ENCODE data around the gene PAX1.

Gene PAX1

GRCh38 chr20:21705575-21706260 lies at the start of gene PAX1:
TSS of gene PAX1 (plus strand) at chr20:21705664. CDS start at chr20:21705713, 49 bp downstream.
- DNase-seq (ENCODE audit: low spot score): no peak

DNA sequence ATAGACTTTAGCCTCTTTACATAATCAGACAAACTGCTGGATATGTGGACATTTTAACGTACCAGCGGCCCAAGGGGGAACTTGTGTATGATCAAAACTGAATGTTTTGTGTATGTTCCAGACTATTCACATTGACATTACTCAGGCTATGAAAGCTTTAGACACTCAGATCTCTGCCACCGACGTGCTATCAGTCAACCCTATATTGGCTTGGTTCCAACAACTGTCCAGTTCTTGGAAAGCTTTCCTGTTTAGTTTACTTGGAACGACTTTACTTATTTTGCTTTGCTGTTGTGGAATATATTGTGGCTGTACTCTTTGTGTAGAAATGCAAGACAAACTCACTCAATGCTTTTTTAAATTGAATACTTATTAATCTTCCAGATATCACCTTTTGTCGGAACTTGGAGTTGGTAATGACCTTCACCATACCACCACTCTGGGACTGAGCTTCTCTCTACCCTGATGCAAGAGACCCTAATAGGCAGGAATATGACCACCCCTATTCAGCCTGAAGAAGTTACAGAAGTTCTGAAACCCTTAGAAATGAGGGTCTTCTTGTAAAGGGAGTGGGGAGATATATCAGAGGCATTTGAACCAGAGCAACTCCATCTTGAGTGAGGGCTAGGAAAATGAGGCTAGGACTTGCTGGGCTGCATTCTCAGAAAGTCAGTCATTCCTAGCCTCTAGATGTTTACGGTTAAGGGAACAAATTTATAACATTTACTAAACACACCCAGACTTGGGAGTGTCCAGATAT lies 49.0 kb upstream of the PAX1 start:
- DNase-seq (ENCODE audit: low spot score): peak; percentile 3

- no peak for DNase-seq (ENCODE audit: low spot score)
Measured at GRCh38 chr20:21661488-21662055, 43.9 kb upstream of the PAX1 start.

DNA sequence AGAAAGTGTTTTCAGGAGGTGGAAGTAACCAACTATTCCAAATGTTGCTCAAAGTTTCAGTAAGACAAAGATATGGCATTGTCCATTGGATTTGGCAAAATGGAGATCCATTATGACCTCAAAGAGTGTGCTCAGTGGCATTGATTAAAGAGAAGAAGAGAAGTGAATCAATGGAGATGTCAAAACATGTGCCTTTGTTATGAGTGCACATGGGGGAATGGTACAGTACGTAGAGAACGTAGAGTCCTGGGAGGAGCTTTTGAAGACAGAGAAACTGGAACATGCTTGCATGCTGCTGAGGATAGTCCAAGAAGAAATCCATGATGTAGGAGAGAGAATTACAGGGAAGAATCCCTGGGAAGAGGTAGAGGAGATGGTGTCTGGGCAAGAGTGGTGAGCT lies 42.0 kb upstream of the PAX1 start:
- DNase-seq (ENCODE audit: low spot score): no peak

DNA sequence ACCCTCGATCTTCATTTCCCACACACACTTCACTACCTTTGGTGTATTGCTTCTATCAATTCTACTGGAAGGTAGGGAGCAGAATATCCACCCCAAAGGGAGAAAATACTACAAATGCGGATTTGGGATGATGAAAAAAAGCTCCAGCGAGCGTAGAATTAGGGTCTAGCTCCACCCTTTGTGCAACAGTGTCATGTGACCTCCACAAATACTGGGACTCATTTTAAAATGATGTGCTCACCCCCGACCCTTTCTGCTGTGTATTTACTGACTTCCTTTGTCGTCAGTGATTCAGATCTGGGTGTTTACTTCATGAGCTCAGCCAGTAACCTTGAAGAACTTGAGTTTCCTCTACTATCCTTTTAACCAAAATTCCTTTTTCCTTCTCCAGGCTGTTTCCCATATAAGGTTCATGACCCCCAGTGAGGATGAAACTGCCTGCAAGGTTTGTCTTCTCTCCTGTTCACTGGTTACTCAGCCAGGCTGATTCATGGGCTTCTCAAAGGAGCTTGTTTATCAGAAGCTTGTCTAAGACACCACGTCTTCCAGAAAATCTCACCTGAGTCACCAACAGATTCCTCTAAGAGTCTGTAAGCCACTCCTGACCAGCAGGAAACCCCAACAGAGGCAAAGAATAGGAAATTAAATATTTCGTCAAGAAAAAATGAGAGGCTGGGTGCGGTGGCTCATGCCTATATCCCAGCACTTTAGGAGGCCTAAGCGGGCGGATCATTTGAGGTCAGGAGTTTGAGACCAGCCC lies 39.6 kb upstream of the PAX1 start:
- DNase-seq (ENCODE audit: low spot score): no peak

GRCh38 chr20:21670126-21670525 lies 35.3 kb upstream of the PAX1 start:
- DNase-seq (ENCODE audit: low spot score): no peak

- no peak for DNase-seq (ENCODE audit: low spot score)
Measured at GRCh38 chr20:21670981-21671380, 34.5 kb upstream of the PAX1 start.

DNA sequence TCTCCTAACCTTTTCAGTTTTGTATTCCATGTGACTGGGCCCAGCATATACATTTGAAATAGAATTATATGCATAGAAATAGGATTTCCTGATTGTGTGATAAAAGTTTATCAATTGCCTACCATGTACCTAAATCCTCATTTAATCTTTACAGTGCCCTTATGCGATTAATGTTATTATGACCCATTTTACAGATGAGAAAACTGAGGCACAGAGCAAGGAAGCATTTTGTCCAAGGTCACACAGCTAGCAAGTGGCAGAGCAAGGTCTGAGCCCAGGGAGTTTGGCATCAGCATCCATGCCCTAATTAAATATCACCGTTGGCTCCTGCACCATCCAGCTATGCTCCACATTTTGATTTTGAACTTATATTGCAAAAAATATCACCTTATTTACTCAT lies 28.2 kb upstream of the PAX1 start:
- no peak for DNase-seq (ENCODE audit: low spot score)

DNA sequence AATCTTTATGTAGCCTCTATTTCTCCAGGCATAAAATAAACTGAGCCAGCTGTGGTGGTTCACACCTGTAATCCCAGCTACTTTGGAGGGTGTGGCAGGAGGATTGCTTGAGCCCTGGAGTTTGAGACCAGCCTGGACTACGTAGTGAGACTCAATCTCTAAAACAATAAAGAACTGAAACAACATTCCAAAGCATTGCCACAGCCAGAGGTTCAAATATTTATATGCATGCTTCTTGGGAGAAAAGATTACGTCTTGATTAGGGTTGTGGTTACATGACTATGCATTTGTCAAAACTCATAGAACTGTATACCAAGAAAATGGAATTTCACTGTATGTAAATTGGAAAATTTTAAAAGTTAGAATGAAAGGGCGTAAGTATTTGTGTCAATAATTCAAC lies 27.7 kb upstream of the PAX1 start:
- DNase-seq (ENCODE audit: low spot score): no peak

GRCh38 chr20:21681234-21681921 lies 24.1 kb upstream of the PAX1 start:
- DNase-seq (ENCODE audit: low spot score): no peak

GRCh38 chr20:21681922-21682318 lies 23.5 kb upstream of the PAX1 start:
- no peak for DNase-seq (ENCODE audit: low spot score)

DNA sequence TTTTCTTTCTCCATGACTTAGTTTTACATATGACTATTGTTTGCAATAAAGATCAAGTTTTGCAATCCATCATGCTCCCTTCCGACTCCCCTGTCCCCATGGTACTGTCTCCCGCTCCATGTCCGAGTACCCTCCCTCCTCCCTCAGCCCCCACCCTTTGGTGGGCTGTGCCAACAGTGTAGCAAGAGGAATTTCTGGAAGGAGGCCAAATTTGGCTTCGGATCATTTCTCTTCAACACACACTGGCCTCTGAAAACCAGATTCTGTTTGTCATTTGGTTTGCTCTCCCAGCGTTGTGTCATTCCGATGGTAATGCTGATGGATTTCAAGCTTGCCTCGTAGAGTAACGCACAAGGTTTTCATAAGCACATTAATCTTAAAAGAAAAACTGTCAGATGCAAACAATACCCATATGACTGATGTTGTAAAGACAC lies 22.9 kb upstream of the PAX1 start:
- DNase-seq (ENCODE audit: low spot score): no peak

DNA sequence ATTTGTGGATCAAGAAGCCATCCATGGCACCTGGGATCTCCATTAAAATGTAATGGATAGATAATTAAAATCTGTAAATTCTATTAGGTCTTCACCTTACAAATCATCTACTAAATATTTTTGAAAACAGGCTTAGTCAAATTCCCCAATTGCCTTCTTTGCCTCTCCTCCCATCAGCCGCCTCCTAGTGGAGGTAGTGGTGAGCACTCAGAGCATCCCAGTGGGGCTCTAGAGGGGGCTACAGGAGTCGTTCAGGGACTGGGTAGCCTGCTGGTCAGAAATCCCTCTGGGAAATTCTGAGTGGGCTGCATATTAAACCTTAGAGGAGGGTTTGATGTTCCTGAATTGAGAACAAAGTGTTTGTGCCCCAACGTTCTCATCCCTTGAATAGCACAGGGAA lies 20.8 kb upstream of the PAX1 start:
- no peak for DNase-seq (ENCODE audit: low spot score)

- DNase-seq (ENCODE audit: low spot score): no peak
Measured at GRCh38 chr20:21685981-21686380, 19.5 kb upstream of the PAX1 start.

DNA sequence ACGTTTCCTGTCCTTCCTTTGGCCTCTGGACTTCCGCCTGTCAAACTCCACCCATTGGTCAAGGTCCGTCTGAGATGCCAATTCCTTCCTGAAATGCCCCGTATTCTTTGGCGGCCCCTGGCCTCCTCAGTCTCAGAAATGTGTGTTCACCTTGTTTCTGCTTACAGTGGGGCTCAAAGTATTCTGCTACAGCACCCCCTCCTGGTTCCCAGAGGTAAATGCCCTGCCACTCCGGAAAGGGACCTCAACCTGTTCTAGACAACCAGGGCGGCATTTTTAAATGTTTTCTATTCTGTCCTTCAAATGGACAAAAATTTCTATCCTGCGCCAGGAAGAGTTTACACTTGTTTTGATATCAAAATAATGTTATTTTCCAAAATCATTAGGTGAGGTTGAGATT lies 12.1 kb upstream of the PAX1 start:
- DNase-seq (ENCODE audit: low spot score): peak; percentile 3

DNA sequence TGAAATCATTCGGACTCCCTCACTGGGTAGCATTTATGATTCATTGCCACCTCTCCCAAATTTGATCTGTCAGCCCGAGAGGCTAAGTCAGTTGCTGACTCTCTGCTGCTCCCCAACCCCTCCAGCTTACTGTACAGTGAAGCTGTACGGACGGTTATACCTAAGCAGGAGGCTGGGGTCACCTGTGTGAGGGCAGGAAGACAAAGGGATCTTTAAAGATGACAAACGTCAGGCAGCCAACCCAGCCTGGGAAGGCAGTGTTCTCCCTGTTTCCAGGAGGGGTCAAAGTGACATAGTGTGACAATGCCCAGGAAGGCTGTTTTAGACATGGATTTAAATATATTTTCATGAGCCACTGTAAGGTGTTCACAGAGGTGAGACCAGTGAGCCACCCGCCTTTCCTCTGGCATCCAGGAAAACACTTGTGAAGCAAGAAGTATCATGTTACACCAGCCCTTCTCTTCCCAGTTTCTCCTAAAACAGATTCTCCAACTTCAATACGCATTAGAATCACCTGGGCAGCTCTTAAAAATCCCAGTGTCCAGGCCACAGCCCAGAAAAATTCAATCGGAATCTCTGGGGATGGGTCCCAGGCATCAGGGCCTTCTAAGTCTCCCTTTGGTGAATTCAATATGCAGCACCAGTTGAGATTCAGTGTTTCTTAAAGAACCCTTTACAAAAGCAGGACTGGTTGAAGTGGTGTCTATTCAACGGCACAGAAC lies 6.8 kb upstream of the PAX1 start:
- no peak for DNase-seq (ENCODE audit: low spot score)

- no peak for DNase-seq (ENCODE audit: low spot score)
Measured at GRCh38 chr20:21699216-21699508, 6.3 kb upstream of the PAX1 start.

- DNase-seq (ENCODE audit: low spot score): no peak
Measured at GRCh38 chr20:21701171-21701876, 4.1 kb upstream of the PAX1 start.

- no peak for DNase-seq (ENCODE audit: low spot score)
Measured at GRCh38 chr20:21702016-21702415, 3.4 kb upstream of the PAX1 start.

DNA sequence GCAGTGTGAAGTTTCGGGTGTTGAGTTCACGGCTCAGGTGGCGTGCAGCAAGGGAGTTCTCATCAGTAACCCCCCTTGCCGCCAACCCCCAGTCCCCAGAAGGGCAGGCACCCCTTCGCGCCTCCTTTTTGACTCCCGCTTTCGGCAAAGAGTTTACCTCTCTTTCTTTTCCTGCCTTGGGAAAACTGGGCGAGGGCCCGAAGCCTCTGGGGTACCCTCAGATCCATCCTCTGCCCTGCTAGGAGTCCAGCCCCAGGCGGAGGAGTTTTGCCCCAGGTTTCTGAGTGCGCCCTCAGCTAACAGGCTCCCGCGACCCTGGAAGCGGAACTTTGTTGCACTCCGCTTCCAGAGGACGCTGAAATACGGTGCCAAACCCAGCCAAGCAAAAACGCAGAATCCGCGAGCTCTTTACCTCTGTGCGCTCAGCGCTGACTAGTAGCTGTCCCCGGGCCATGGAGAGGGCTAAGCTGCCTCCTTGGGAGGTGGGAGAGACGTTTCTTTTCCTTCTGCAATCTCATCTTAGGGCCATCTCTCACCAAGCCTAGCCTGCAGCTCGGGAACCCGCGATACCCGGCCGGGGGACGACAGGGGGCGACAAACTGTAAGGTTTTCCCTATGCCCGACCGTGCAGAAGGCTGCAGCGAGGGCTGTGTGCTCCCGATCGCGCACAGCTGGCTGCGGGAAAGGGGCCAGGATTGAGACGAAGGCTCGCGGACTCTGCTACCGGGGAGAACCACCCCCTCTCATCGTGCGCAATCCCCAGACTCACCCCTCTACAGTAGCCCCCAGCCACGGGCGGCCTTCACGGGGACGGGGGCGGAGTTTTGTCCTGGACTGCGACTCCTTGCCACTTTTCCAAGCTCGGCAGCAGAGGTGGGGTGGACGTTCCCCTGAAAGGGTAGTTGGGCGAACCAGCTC lies 2.7 kb upstream of the PAX1 start:
- no peak for DNase-seq (ENCODE audit: low spot score)
